Activated naive CD4-positive, alpha-beta T cell treated with anti-CD3 and anti-CD28 coated beads, Interleukin-2, amount 50 U/mL, for 16 hours (primary cell): ENCODE measurements around the gene DOCK1.

Experiments
- DNase-seq: peaks from one replicate; pipeline ENCODE4 v3.0.0-alpha.2; 2020

DOCK1 gene

GRCh38 chr10:127148933-127149220 is 243.6 kb downstream of the DOCK1 start:
- no peak for DNase-seq

GRCh38 chr10:127149501-127150081 is 244.4 kb downstream of the DOCK1 start:
- no peak for DNase-seq

GRCh38 chr10:127150136-127150535 is 244.9 kb downstream of the DOCK1 start:
- no peak for DNase-seq

- no peak for DNase-seq
Observed at GRCh38 chr10:127151541-127151940, 246.3 kb downstream of the DOCK1 start.

- no peak for DNase-seq
Observed at GRCh38 chr10:127151981-127152699, 246.9 kb downstream of the DOCK1 start.

- DNase-seq: no peak
Observed at GRCh38 chr10:127153181-127153580, 248.0 kb downstream of the DOCK1 start.

- DNase-seq: no peak
Observed at GRCh38 chr10:127154831-127155620, 249.8 kb downstream of the DOCK1 start.

GRCh38 chr10:127157089-127157488 is 251.9 kb downstream of the DOCK1 start:
- no peak for DNase-seq

- DNase-seq: no peak
Observed at GRCh38 chr10:127157506-127158200, 252.4 kb downstream of the DOCK1 start.

- DNase-seq: no peak
Observed at GRCh38 chr10:127158662-127159061, 253.4 kb downstream of the DOCK1 start.

GRCh38 chr10:127159648-127160245 is 254.5 kb downstream of the DOCK1 start:
- no peak for DNase-seq

GRCh38 chr10:127161482-127161881 is 256.3 kb downstream of the DOCK1 start:
- no peak for DNase-seq

GRCh38 chr10:127162841-127163240 is 257.6 kb downstream of the DOCK1 start:
- no peak for DNase-seq

- DNase-seq: no peak
Observed at GRCh38 chr10:127168261-127168660, 263.0 kb downstream of the DOCK1 start.

- no peak for DNase-seq
Observed at GRCh38 chr10:127174866-127175265, 269.6 kb downstream of the DOCK1 start.

GRCh38 chr10:127175357-127176110 is 270.3 kb downstream of the DOCK1 start:
- DNase-seq: no peak

- DNase-seq: no peak
Observed at GRCh38 chr10:127176649-127177048, 271.4 kb downstream of the DOCK1 start.

GRCh38 chr10:127179612-127180250 is 274.5 kb downstream of the DOCK1 start:
- no peak for DNase-seq

- DNase-seq: no peak
Observed at GRCh38 chr10:127182161-127182560, 276.9 kb downstream of the DOCK1 start.

- no peak for DNase-seq
Observed at GRCh38 chr10:127184582-127184981, 279.4 kb downstream of the DOCK1 start.

- DNase-seq: no peak
Observed at GRCh38 chr10:127186813-127187212, 281.6 kb downstream of the DOCK1 start.

- DNase-seq: no peak
Observed at GRCh38 chr10:127189226-127189625, 284.0 kb downstream of the DOCK1 start.
